RKO (cell line): ENCODE measurements around the gene CCDC50.

ENCODE experiments used
- DNase-seq: peaks from one replicate; pipeline ENCODE4 v3.0.0-alpha.2; 2016; ENCODE audit warnings: low spot score

The CCDC50 gene

DNA sequence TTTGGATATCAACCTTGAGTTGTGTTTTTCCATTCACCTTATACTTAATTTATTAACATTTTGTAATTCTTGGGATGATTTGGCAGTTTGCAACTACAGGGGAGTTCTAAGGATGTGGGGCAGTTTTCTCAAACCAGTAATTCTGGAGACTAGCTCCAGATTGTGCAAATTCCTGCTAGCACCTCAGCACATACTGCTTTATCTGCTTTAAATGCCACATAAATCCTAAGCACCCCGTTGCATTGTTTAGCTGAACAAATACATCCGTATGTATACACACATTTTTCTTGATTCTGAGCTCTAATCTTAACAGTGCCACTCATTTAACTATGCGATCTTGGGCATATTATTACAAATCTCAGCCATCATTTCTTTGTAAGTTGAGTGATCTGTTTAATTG lies 18.0 kb downstream of the CCDC50 start:
- no peak for DNase-seq

DNA sequence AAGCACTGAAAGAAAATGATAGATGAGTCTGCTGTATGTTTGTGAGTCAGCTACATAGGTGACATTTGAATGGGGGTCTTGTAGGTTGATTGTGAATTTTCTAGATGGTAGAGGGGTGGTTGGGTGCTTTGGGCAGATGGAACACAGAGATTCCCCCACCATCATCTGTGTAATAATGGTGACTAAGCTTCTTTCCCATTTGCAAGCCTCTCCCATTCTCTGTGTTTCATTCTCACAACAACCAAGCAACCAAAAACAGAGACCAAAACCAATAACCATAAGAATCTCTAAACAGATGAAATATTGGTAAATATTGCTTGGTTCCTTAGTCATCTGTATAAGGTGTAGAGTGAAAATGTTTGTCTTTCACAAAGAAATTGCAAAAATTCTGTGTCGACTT lies 18.9 kb downstream of the CCDC50 start:
- DNase-seq: no peak

DNA sequence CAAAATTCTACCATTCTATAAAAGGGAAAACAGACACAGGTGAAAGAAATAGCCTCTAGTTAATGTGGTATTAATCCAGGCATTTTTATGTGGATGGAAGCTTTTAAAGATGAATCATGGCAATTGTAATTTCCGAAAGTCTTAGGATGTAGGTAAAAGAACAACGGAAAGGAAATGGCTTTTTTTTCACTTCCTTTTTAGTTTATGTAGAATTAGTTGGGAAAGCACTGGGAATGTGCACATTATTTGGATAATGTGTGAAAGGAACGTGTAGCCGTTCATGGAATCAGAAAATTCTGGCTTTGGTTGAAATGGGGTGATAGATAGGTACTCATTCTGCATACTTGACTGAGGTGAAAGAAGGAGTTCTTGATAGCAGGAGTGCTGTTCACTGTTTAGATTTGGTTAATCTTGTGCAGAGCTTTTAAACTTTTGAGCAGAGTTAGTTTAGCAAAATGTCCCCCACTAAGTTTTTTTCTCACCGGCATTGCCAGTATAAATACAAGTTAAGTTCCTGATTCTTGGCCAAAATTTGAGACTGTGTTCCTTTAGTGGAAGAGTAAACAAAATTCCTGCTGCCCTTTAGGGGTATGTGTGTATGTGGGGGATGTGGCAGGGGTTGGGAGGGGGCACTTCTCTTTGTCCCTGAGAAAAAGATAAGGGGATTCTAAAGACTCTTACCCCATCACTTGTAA lies 21.3 kb downstream of the CCDC50 start:
- no peak for DNase-seq

DNA sequence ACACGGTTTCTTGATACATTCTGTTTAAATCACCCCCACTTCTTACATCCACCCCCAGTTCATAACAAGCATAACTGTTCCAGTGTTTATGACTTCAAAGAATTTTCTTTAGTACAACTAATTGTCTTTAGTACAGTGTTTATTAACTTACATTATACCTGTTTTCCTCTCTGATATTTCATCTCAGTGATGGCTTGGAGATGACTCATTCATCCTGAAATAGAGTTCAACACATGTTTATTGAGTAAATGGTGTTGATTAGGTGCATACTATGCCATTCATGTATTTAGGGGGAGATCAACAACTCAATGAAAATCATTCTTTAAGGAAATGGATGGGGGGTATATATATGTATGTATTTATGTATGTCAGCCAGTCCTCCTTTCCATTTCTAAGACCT lies 22.8 kb downstream of the CCDC50 start:
- no peak for DNase-seq

DNA sequence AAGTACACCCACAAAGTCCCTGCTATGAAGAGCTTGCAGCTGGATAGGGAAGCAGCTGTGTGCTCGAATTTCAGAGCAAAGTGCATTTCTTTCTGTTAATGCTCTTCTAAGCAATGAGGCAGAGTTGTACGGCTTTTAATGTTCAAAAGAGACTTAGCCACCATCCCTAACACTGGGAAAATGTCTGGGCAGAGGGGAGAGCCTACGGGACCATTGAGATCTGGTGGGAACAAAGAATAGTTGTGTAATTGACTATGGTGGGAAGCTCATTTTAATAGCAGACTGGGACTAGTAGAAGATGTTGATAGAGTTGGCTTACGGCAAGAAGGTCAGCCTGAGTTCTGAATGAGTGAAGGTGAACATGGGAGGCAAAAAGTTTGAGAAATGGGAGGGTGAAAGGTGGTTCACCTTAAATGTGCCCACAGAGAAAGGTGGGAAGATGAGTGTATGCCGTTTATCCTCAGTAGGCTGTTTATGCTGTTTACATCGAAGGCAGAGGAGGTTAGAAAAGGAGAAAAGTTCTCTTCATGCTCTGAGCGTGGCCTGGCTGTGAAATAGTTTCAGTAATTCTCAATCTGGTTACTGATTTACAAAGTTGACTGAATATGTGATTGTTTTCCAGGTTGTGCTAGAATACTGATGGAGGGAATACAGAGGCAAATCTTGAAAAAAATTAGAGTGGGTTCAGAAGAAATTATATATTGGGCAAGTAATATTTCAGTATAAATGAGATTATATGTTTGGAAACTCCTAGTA lies 24.0 kb downstream of the CCDC50 start:
- no peak for DNase-seq

DNA sequence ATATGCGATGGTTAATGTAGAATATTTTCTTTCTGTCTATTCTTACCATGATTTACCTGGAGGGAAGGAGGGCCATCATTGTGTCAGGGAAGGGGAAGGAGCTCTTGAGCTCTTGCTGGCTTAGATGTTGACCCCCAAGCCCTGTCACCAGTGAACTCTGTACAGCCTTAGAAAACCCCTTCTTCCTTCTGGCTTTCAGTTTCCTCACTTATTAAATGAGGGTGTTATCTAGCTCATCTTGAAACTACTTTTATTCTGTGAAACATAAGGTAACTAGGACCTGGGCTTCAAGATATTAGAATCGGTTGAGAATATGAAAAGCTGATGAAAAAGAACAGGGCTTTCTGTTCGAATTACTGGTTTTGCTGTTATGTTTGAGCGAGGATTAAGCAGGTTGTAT lies 26.2 kb downstream of the CCDC50 start:
- no peak for DNase-seq

DNA sequence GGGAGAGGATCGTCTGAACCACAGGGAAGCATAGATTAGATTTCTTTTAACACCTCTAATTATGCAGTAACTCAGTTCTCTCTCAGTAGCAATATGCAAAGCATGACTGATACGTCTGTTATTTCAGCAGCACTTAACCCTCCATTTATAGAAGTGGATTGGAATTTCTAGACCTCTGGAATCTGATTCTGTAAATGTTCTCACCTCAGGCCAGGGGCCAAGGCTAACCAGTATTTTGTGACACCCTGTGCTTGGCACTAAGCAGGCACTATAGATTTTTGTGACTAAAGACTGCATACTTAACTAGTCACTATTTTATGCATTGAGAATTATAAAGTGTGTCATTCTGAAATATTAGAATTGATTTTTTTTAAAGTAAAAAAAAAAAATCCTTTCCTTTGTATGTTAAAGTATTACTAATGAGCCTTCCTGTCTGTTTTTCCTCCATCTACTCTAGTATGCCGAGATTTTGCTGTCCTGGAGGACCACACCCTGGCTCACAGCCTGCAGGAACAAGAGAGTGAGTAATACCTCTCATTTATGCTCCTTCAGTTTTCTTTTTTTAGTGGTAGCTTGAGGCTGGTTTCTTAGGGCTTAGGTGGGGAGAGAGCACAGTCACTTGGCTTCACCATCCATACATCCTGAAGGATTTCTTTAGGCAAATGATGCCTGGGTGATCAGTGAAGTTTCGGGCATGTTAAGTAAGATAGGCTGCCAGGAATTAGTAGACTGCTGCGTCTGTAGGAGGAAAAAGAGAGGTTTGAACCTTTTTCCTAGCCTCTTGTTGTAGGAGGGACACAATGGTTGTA lies 27.6 kb downstream of the CCDC50 start:
- no peak for DNase-seq

DNA sequence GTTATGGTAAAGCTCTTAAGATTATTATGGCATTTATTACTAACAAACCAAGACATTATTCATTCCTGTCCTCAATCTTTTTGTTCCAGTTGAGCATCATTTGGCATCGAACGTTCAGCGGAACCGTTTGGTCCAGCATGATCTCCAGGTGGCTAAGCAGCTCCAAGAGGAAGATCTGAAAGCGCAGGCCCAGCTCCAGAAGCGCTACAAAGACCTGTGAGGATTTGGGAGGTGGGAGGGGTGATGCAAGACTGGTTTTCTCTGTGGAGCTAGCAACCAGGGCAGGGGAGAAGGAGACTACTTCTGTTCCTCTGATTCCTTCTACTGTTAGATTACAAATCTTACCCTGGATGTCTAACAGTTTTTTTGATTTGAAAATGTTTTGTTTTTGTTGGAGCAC lies 28.7 kb downstream of the CCDC50 start:
- no peak for DNase-seq

DNA sequence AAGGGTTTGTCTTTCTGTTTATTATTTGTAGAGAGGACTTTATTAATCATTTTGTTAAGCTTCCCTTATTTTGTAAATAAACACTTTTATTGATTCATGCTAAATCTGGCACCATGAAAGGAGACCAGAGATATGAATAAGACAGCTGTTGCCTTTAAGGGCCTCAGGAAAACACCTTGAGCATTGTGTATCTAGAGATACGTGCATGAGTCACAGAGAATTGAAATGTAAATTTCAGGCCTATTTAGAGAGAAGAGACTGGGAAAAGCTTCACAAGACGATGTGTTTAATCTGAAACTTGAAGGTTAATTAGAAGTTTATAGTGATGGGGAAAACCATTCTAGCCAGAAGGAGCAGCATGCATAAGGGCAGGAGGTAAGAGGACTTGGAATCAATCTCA lies 29.7 kb downstream of the CCDC50 start:
- DNase-seq: no peak

DNA sequence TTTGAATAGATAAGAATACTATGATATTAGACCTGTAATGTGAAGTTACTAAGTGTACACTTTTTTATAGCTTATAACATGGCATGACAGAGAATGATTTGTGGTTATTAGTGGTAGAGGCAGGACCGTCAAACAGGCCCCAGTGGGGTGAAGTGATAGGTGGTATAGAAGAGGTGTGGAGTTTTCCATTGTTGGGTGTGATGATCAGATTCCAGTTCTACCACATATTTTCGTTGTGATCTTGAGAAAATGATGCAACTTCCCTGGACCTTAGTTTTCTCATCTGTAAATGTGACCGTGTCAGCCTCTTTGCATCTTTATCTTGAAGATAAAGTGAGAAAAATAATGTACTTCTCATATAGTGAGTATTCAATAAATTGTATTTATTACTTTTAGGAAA lies 31.4 kb downstream of the CCDC50 start:
- DNase-seq: no peak

DNA sequence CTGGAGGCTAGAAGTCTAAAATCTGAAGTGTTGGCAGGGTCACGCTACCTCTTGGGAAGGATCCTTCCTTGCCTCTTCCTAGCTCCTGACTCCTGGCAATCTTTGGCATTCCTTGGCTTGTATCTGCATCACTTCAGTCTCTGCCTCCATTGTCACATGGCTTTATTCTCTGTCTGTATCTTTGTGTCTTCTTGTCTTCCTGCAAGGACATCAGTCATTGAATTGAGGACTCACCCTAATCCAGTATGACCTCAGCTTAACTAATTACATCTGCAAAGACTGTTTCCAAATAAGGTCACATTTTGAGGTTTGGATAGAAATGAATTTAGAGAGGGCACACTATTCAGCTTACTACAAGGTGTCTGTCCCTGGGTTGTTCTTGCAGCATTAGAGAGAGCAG lies 32.3 kb downstream of the CCDC50 start:
- DNase-seq: peak; percentile 9

DNA sequence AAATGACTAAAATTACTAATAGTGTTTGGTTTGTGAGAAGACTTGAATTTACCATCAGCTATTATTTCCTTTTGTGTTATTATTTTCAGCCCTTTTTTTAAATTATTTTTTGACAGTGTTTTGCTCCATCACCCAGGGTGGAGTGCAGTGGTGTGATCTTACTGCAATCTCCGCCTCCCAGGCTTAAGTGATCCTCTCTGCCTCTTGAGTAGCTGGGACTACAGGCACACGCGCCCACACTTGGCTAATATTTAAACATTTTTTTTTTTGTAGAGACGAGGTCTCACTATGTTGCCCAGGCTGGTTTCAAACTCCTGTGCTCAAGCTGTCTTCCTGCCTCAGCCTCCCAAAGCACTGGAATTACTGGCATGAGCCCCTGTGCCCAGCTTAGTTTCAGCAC lies 32.8 kb downstream of the CCDC50 start:
- DNase-seq: no peak

DNA sequence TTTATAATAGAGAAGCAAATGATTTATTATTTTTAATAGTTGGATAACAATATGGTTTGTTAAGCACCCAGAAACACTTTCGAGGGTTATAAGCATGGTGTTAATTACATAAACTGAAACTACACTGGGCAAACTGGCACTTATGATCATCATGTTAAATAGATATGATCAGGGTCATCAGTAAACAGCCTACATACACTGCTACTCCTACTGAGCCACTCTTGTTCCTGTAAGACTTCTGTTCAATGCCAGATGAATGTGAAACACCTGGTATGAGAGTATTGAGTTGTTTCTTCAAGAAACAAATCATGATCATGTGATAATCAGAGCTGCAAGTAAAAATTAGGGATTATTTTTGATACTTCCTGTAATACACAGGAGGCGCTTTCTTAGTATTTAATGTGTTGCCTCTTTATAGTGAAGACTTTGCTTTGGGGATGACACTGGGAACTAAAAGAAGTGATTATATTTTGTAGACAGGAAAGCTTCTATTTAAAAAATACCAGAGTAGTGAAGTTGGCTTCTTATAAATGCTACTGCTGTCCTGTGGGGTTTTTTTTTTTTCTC lies 33.4 kb downstream of the CCDC50 start:
- no peak for DNase-seq

DNA sequence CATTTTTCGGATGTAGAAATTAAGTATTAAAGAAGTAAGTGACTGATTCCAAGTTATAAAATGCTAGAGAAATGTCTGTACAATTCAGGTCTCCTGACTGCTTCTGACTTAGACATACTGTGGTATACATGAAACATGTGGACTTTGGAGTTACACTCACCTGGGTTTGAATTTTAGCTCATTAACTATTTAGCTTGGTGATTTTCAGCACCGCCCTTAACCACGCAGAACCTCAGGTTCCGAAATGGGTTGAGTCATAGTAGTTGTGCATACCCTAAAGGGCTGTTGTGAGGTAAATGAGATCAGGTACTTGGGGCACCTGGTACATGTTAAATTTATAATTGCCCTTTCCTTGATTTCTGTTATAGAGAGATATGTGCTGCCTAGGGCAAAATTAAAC lies 34.0 kb downstream of the CCDC50 start:
- no peak for DNase-seq

DNA sequence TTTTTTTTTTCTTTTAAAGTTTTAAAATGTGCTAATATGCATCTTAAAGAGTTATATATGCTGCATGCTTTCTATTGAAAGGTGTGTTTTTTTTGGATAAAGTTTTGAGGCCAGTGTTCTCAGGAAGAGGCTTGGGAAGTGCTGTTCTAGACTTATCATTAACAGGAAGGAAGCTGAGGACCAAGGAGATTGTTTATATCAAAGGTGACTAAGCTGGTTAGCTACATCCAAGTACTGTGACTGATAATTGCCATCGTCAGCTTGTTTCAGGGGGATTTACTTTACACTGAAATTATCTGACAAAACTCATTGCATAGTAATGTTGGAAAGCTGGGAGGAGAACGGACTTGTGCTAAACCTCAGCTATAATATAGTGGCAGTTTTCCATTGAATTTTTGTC lies 37.5 kb downstream of the CCDC50 start:
- DNase-seq: no peak

DNA sequence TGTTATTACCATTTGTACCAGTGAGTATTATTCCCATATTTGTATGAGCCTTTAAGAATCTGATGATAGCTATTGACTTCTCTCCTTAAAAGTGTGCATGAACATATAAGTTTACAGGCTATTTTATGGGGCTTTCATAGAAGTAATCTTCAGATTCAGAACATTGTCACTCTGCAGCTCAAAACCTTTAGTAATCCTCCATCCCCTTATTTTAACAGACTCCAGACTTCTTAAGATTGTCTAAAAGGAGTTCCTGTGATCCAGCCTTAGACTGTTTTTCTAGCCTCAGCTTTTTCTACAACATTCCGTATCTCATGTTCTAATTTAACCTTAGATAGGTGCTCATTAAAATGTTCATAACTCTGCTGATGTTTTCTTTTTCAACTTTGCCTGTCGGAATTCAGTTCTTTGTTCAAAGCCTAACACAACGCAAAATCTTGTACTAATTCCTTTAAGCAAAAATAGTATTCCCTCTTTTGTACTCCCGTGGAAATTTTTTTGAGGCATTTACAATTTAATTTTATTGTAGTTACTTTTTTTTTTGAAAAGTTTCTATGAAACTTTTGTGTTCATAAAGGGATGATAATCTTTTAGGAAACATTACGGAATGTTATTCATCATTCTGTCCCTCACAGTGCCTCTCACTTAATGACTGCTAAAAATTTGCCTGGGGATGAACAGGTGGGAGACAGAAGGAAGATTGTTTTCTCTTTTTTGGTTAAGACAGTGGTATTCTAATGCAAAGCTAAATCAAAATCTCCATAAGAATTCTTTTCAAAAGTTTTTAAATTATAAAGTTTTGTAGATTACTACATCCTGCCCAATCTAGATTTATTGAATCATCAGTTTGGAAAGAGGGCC lies 39.8 kb downstream of the CCDC50 start:
- DNase-seq: no peak

DNA sequence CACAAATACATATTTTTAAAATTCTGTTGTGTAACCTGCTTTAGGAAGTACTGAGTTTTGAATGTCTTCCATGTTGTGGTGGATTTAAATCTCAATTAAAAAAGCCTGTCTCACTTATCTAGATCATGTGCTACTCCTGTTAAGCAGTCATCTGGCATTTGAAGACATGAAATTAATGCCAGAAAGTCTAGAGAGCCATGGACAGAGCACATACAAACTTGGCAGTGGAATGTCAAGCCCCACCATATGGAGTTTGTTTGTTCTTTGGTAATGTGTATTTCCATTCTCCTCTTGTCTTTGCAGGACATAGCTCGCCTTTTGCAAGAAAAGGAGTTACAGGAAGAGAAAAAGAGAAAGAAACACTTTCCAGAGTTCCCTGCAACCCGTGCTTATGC lies 40.4 kb downstream of the CCDC50 start:
- DNase-seq: no peak

DNA sequence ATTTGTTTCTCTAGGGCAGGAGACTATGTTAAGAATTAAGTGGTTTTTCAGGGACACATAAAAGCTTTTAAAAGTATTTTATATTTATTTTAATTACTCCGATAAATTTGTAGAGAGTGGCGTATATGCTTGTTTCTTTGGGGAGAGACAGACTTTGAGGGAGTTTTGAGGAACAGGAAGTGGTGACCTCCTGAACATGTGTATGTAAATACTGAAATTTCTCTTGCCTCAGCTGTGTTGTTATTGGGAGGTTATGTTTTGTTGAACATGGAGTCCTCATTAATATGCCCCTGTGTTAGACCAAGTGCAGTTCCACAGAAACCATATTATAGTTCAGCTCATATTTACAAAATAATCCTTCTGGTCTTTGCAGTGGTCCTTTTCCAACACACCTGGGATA lies 42.9 kb downstream of the CCDC50 start:
- no peak for DNase-seq

DNA sequence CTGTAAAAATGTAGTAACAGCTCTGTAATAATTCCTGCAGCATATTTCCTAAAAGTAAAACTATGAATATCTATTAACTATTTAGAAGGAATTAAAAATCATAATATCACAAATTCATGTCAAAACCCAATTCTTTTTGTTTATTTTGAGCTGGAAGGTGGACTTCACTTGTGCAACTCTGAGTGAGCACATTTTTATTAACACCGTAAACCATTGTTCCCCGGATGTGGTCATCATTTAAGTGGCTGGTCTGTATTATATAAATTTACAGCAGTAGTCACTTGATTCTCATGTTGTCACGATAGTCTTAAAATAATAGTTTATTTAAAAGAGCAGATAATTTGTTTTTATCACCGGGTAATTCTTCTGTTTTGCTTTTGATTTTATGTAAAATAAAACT lies 44.1 kb downstream of the CCDC50 start:
- DNase-seq: no peak

DNA sequence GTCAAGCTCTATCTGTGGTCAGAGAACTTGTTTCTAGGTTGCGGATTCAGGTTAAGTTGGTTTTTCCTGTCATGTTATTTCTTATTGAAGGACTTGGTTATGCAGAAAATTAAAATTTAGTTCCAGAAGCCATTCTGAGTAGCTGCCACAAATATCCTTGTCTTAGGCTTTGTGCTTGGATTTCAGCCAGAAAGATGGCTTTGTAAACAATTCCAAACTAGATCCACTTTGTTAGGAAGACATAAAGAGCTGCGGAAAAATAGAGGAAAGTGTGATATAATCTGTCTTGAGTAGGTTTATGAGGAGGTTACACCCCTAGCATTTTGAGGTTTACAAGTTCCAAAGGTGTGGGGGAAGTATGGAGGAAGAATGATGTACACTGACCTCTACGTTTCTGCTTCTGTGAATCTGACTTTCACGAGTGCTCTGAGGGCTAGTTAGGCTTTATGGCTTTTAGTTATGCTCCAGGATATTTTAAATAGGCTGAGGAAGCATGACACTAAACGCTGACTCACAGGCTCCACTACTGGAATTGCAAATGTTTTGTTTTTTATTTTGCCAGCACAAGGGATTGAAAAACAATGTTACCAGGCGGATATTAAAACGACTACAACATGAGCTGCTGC lies 47.4 kb downstream of the CCDC50 start:
- DNase-seq: peak; percentile 26

DNA sequence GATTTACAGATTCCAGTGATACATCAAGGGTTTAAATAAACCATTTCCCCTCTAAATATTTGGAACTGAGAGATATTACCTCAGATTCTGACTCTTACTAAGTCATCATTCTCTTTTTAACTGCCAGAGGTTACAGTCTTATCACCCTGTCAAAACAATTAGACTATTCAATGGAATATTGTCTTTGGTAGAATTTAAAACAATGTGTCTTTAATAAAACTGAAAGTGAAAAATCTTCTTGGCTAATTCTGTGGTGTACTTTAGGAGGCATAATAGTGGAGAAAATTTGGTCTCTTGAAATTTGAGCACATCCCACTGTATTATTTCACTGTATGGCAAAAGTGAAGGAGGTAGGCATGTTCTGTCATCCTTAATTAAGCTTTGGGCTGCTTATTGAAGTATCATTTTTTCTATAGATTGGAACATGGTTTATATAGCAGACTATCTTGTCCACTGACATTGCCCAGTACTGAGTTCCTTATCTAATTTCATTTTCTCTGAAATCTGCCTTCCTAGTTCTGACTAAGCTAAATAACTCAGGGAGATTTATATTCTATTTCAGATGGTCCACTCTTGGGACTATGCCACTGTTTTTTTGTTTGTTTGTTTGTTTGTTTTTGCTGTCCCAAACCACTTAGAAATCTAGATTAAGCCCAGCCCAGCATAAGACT lies 49.1 kb downstream of the CCDC50 start:
- DNase-seq: no peak
